HG02840 (cell line): ENCODE results near the gene THSD4.
"Not testable (repeated sequence)": the region's sequence is repeated elsewhere in the genome, so short reads cannot be mapped to it uniquely, and the experiment has no call there.

Experiments used
- ATAC-seq: cut with Tn5 transposase; IDR thresholded peaks from one replicate; pipeline ENCODE4 v1.9.1; 2021; ENCODE audit warnings: mild to moderate bottlenecking, moderate library complexity, moderate number of reproducible peaks; ENCODE audit not compliant: unreplicated experiment, low FRiP score

Gene THSD4

GRCh38 chr15:71362556-71362955 is 247.3 kb downstream of the THSD4 start:
- no peak for ATAC-seq

- no peak for ATAC-seq
These were observed 248.0 kb downstream of the THSD4 start for GRCh38 chr15:71362987-71363968.

GRCh38 chr15:71364117-71364584 is 248.9 kb downstream of the THSD4 start:
- no peak for ATAC-seq

GRCh38 chr15:71366522-71366921 is 251.3 kb downstream of the THSD4 start:
- ATAC-seq = no peak

GRCh38 chr15:71366926-71367325 is 251.7 kb downstream of the THSD4 start:
- ATAC-seq = no peak

GRCh38 chr15:71367737-71368136 is 252.5 kb downstream of the THSD4 start:
- ATAC-seq = not testable (repeated sequence)

GRCh38 chr15:71372769-71373168 is 257.5 kb downstream of the THSD4 start:
- not testable (repeated sequence) for ATAC-seq

- ATAC-seq = no peak
These were observed 258.6 kb downstream of the THSD4 start for GRCh38 chr15:71373917-71374316.

GRCh38 chr15:71374607-71375352 is 259.5 kb downstream of the THSD4 start:
- no peak for ATAC-seq

- ATAC-seq = no peak
These were observed 260.7 kb downstream of the THSD4 start for GRCh38 chr15:71375934-71376333.

- ATAC-seq = no peak
These were observed 264.6 kb downstream of the THSD4 start for GRCh38 chr15:71379893-71380292.

GRCh38 chr15:71380345-71380744 is 265.1 kb downstream of the THSD4 start:
- ATAC-seq = no peak

- no peak for ATAC-seq
These were observed 269.2 kb downstream of the THSD4 start for GRCh38 chr15:71384501-71384900.

GRCh38 chr15:71385026-71385425 is 269.8 kb downstream of the THSD4 start:
- no peak for ATAC-seq

- no peak for ATAC-seq
These were observed 270.2 kb downstream of the THSD4 start for GRCh38 chr15:71385457-71385856.

GRCh38 chr15:71386005-71386404 is 270.7 kb downstream of the THSD4 start:
- no peak for ATAC-seq

GRCh38 chr15:71386448-71387236 is 271.4 kb downstream of the THSD4 start:
- ATAC-seq = no peak

- ATAC-seq = no peak
These were observed 272.5 kb downstream of the THSD4 start for GRCh38 chr15:71387810-71388209.

- no peak for ATAC-seq
These were observed 274.8 kb downstream of the THSD4 start for GRCh38 chr15:71390096-71390495.

GRCh38 chr15:71391421-71392088 is 276.3 kb downstream of the THSD4 start:
- ATAC-seq = no peak
